Amniotic stem cell (primary cell): ENCODE measurements around the gene PRRT3.

Source experiments
- DNase-seq: peaks from one replicate; lab custom pipeline; 2025; lab: John Stamatoyannopoulos, UW

Gene PRRT3

DNA sequence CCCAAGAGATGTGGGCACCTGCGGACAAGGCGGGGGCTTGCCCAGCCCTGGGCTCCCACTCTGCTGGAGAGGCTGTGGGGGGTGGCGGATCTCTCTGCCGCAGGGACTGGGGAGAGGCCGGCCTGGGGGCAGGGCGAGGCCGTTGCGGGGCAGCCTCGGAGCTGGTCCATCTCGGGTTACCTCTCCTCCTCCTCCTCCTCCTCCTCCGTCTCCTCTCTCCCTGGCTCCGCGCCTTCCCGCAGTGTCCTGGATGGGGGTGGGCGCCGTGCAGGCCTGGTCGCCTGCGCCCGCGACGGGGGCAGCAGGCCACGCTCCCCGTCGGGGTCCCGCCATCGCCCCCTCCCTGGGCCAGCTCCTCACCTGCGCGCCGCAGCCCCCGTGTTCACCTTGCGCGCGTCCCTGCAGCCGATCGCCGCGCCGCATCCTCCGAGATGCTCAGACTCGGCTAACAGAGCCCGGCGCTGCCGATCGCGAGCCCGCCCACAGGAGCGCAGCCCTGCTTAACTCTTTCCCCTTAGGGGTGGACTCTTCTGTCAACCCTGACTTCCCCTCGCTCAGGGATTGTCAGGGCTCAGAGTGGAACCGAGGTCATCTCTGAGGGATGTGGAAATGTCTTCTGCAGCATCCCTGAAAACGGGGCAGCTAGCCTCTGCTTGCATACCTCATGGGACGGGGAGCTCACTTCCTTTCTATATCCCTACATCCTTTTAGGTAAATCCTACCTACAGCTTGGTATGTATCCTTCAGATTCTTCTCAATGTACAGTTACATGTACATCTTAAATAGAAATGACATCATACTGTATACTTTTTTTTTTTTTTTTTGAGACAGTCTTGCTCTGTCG, at the start of gene PRRT3:
PRRT3 (minus strand) TSS at position 447 of the 844 bp plus-strand sequence. CDS start 2,293 bp downstream, outside the sequence.
- DNase-seq = no peak

DNA sequence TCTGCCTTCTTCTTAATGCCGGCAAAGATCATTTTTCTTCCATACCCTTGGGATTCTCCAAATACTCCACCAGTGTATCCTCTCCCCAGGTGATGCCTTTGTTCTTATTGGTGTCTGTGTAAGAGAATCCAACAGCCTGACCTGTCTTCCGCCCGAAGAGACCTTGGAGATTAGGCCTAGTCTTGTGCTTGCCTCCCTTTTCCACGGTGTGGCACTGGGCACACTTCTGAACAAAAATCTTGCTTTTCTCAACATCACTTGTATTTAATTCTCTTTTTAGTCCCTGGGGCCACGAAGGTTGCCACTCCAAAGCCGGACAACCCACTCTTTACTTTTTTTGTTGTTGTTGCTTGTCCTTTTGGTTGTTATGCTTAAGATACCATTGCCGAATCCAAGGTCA, 48.5 kb upstream of the PRRT3 start:
- no peak for DNase-seq

DNA sequence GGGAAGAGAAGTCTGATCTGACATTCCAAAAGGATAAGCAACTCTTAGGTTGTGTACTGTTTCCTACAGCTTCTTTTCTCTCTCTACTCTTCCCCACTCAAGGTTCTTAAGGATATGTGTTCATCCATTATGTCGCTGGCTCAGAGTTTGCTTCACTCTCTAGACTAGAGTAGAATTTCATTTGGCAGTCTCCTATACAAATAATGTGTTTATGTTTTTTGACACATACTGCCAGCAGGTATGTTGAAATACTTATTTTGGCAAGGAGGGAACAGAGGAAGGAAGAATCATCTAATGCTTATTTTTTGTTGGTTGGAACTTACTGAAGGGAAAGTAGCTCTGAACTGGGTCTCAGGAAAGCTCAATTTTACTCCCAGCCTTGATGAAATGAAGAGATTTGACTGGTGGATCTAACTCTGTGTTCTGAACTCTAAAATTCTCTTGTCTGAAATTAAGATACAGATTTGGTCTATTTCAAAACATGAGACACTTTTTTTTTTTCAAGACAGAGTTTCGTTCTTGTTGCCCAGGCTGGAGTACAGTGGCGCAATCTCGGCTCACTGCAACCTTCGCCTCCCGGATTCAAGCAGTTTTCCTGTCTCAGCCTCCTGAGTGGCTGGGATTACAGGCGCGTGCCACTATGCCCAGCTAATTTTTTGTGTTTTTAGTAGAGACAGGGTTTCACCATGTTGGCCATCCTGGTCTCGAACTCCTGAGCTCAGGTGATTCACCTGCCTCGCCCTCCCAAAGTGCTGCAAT, 42.1 kb upstream of the PRRT3 start:
- DNase-seq = no peak

DNA sequence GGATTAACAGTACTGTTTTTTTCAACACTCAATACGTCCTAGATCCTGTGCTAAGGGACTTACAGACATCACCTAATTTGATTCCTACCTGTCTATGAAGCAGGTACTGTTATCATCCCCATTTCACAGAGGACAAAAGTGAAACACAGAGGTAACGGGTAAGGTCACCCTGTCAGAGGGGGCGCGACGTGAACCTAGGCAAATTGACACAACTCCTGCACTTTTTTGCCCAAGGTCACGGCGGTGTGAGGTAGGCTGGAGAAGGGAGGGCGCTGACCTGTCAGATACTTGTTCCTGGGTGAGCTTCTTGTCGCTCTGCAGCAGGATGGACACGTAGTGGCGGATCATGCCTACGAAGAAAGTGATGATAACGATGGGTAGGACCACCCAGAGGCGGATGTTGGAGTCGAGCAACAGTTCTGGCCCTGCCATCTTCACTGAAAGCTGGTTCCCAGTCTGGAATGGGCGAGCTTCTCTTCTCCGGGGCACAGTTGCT, 34.1 kb upstream of the PRRT3 start:
- no peak for DNase-seq

DNA sequence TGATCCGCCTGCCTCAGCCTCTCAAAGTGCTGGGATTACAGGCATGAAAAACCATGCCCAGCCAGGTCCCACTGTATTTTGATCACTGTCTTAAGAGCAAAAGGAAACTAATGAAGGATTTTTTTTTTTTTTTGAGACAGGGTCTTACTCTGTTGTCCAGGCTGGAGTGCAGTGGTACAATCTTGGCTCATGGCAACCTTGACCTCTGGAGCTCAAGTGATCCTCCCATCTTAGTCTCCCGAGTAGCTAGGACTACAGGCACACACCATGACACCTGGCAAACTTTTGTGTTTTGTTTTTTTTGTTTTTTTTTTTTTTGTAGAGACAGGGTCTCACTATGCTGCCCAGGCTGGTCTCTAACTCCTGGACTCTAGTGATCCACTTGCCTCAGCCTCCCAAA, 28.0 kb upstream of the PRRT3 start:
- no peak for DNase-seq

DNA sequence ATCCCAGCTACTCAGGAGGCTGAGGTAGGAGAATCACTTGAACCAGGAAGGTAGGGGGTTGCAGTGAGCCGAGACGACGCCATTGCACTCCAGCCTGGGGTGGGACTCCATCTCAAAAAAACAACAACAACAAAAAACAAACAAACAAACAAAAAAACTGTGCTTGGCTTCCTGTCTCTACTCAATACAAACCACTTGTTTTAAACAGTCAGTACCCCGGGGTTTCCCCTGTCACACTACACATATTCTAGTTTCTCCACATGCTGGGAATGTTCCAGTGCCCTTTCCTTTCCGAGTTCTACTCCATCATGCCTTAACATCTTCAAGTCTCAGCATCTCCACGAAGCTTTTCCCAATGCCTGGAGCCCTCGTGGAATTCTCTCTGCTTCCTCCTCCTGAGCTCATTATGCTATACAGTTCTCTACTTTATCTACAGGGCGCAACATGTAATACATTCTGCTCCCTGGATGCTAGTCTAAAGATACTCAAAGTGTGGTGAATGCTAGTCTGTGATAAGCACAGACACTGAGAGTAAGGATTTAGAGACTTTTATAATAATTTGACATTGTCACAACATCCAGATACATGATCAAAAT, 26.6 kb upstream of the PRRT3 start:
- DNase-seq = no peak

DNA sequence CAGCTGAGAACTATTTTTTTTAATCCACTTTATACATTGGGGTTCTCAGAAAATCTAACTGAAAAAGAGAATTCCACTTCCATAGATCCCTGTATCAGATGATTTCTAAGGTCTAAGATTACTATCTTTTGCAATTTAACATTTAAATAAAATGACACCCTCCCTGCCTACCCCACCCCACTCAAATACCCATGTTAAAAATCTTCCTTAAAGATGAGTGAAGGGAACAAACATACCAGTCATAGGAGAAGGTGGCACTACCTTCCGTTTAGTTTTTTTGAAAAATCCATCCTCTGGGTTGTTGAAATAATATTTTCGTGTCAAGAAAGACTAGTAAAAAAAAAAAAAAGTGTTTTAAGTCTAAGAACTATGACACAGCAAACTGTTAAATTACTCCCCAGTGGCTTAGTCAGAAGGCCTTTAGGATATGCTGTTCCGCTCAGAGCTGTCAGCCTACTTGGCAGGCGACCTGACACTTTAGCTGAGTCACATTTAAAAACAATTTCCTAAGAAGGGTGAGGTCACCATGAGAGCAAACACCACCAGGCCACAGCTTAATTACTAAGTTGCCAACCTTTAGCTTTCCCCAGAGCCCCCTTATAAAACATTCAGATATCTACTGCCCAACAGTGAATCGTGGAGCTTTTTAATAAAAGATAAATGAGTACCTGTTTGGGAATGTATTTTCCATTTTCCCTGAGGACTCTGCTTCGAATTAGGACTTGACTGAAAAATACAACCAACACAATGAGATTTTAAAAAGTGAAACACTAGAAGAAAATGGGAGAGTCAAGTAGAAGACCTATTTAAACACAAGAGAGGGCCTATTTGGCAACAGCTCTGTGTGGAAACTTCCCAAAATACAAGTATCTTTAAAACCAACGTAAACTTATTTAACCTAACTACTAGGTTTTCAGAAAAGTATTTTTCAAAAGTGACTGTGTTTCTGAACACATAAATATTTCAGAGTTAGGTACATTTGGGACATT, 24.8 kb upstream of the PRRT3 start:
- DNase-seq = peak; percentile 87

DNA sequence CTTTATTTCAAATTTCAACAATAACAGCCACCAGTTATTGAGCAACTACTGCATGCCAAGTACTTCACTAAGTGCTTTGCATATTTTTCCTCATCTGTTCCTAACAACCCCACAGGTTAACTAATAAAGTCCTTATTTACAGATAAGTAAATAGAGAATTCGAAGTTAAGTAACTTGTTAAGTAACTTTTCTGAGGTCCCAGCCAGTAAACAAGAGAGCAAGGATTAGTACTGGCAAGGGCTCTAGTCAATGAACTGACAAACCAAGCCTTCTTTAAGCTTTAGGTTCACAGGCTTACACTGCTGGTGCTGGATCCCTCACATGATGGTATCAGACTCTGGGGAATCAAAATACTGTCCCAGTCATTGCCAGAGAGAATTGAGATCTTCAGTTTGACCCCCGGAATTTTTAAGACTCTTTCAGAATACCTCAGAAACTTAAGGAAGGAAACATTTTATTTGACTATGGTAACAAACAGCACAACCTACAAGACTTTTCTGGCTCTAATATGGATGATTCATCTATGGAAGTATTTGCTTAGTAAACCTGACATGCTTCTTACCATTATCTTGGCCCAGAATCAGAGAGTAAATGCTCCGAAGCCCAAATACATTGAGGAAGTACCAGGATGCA, 17.9 kb upstream of the PRRT3 start:
- no peak for DNase-seq

DNA sequence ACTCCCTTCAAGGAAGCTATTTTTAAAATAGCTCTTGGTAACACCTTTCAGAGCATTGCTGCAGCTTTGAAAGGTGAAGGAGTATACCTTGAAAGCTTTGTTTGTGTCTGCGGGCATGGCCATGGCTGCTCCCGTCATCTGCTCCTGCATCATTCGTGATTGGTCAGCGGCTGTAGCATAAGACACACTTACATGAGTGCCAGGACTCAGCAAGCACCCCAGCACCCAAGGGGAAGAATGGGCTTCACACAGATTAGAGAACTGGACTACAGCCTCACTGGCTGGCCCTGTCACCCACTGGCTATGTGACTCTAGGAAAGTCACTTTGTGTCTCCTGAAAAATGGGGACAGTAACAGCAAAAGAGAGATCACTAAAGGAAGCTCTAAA, 17.4 kb upstream of the PRRT3 start:
- no peak for DNase-seq

DNA sequence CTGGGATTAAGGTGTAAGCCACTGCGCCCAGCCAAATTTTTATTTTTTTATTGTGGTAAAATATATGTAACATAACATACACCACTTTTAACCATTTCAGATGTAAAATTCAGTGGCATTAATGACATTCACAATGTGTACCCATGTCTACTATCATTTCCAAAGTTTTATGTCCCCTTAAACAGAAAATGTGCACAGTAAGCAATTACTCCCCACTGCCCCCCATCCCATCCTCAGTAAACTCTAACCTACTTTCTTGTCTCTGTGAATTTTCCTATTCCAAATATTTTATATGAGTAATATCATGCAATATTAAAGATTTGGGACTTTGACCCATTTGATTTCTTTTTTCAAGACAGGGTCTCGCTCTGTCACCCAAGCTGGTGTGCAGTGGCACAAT, 14.6 kb upstream of the PRRT3 start:
- no peak for DNase-seq

DNA sequence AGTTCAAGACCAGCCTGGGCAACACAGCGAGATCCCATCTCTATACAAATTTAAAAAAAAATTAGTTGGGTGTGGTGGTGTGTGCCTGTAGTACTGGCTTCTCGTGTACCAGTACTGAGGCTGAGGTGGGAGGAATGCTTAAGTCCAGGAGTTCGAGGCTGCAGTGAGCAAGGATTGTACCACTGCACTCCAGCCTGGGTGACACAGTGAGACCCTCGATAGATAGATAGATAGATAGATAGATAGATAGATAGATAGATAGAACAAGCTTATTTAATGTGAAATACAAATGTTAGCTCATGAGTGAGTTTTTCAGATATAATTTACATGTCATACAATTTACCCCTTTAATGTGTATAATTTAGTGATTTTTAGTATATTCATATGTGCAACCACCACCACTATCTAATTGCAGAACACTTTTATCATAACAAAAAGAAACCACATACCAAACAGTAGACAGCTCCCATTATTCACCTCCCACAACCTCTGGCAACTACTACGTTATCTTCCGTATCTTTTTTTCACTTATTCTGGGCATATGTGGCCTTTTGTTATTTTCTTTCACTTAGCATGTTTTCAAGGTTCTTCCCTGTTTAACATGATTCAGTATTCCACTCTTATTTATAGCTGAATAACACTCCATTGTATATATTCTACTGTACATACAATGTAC, 13.1 kb upstream of the PRRT3 start:
- DNase-seq = no peak

DNA sequence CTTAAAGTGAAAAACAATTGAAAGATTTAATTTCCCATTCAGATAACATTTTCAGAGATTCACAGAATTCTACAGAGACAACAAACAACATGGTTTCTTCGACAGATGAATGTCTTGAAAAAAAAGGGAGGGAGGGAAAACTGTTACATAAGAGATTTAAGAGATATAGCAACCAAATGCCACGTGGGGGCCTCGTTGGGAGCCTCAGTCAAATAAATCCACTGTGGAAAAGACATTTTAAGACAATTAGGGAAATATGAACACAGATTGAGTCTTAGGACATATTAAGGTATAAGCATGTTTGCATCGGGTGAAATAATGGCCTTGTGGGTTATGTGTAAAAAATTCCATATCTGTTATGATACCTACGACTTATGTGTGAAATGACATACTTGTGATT, 5.0 kb upstream of the PRRT3 start:
- no peak for DNase-seq

DNA sequence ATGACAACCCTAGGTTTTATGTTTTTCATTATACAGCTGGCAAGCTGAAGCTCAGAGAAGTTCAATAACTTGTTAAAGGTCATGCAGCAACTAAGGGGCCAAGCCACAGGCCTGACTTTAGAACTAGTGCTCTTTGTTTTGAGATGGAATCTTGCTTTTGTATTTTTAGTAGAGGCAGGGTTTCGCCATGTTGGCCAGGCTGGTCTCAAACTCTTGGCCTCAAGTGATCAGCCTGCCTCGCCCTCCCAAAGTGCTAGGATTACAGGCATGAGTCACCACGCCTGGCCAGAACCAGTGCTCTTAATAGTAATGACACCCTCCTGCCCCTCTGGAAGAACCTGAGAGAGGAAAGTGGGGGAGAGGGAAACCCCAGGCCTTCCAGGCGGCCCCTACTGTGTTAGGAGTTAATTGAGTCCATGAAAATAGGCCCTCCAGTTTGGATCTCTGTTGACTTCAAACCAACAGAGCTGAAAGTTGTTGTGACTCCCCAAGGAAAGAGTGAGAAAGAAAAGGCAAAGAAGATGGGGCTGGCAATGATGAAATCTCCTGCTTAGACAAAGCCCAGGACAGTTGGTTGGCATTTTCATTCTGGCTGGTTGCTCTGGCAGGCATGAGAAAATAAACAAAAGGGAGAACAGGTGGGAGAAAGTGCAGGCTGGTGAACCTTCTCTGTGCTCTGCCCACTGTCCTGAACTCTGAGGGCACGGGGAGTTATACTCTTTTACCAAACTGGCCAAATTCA, 3.6 kb upstream of the PRRT3 start:
- no peak for DNase-seq

DNA sequence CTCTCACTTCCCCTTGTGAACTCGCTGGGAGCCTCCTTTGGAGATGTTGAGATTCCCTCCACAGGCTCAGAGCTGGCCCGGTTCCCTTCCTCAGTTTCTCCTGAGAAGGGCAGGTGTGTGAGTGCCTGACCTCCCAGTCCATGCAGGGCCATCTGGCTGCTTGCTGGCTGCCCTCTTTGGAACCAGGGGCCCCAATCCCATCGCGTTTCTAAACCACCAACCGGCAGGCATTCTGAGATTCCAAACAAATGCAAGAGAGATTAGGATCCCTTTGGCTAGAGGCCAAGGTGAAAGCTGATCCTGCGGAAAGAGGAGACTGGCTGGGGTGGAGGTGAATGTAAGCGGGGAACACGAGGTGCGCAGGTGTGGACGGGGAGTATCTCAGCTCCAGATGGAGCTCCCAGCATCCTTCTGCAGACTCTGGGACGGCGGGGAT, 2.9 kb upstream of the PRRT3 start:
- no peak for DNase-seq

DNA sequence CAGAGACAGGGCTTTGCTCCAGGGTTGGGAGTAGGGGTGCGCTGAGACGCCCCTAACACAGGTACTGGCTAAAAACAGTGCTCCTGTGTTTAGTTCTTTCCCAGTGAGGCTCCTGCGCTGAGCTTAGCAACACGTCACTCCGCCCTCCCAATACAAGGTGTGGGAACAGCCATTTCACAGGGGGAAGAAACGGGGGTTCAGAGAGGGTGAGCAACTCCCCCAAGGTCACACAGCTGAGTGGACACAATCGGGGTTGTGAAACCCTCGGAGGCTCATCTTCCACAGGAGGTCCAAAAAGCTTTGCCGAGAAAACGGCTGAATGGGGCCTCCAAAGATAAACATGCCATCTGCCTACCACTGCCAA, 628 bp downstream of the PRRT3 start:
- DNase-seq = no peak

DNA sequence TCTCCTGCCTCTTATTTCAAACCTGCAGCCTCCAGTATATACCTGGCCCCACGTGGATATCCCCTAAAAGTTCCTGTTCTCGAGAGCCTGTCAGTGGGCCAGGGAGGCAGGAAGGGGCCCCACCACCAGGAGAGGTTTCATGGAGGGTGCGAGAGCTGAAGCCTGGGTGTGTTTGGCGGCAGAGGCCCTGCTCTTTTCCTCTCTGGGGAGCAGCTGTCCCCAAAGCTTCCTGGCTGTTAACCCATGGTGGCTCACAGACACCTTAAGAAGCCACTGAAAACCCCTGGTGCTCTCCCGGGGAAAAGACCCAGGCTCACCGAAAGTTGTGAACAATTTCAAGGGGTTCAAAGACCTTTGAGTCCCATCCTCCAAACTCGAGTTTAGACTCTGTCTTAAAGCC, 1.1 kb downstream of the PRRT3 start:
- DNase-seq = no peak

DNA sequence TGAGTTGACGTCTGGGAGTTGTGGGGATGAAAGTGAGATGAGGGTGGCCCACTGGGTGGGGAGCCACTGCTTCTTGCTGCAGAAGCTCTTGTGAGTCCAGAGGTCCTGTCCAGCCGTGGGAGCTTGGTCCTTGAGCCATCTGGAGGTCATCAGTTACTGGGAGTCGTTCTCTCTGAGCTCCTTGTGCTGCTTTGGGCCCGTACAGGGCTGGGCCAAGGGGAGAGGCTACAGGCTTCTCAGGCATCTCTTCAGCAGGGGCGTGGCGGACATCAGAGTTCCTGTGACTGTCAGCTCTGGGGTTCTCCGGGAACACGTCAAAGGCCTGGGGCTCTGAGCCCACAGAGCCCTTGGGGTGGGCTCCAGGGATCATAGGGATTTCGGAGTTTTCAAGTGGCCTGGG, 2.6 kb downstream of the PRRT3 start:
- no peak for DNase-seq

DNA sequence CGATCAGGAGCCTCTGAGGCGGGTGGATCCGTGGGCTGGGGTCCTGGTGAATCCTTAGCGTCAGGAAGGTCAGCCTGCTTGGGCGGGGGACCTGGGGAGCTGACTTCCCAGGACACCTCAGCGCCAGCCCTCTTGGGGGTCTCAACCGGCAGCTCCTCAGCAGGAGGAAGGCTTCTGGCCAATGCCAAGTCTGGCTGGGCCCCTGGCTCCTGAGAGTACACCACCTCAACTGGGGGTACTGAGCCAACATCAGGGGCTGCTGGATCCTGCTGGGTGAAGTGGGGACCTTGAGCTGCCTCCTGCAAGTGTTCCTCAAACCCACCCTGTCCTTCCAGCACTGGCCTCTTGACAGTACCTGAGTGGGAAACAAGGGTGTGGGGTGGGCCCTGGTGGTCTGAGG, 3.1 kb downstream of the PRRT3 start:
- DNase-seq = no peak

DNA sequence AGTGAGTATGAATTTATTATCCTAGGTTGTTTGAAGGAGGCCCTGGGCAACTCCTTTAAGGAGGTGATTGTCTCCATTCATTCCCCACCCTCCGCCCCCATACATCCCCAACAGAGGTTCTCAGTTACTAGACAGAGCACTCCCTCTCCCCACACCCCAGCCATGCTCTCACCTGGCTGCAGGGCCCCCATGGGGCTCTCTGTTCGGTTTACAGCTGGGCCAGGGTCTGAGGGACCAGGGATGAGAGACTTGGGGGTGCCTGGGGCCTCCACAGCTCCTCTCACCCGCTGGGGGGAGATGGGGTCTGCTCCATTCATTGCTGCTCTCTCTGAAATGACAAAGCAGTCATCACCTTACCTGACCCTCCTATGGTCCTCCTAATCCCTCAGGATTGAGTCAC, 3.6 kb downstream of the PRRT3 start:
- no peak for DNase-seq
